Activated CD4-positive, CD25-positive, alpha-beta regulatory T cell (primary cell): Measurements from ENCODE around the gene HDAC11.
"Not testable (repeated sequence)": the region's sequence is repeated elsewhere in the genome, so short reads cannot be mapped to it uniquely, and the experiment has no call there.

Experiments used
- DNase-seq, 4 experiments: peaks; one replicate each; lab custom pipeline; 2025; lab: John Stamatoyannopoulos, UW

Gene HDAC11

GRCh38 chr3:13493867-13494441 lies 13.8 kb downstream of the HDAC11 start:
- no peak for DNase-seq

GRCh38 chr3:13494463-13495350 lies 14.6 kb downstream of the HDAC11 start:
- DNase-seq = no peak

GRCh38 chr3:13495351-13495813 lies 15.3 kb downstream of the HDAC11 start:
- DNase-seq = no peak

GRCh38 chr3:13495921-13496723 lies 16.0 kb downstream of the HDAC11 start:
- DNase-seq = peak; percentile 12 to 45 (median 36)

GRCh38 chr3:13496879-13497278 lies 16.8 kb downstream of the HDAC11 start:
- DNase-seq = no peak

- no peak for DNase-seq
Observed at GRCh38 chr3:13497386-13497785, 17.3 kb downstream of the HDAC11 start.

GRCh38 chr3:13498354-13499060 lies 18.4 kb downstream of the HDAC11 start:
- DNase-seq = no peak

- DNase-seq = not testable (repeated sequence)
Observed at GRCh38 chr3:13499246-13499645, 19.1 kb downstream of the HDAC11 start.

GRCh38 chr3:13500133-13500885 lies 20.2 kb downstream of the HDAC11 start:
- DNase-seq = no peak

GRCh38 chr3:13501056-13501455 lies 20.9 kb downstream of the HDAC11 start:
- DNase-seq = no peak

GRCh38 chr3:13501521-13501920 lies 21.4 kb downstream of the HDAC11 start:
- no peak for DNase-seq

GRCh38 chr3:13501958-13502790 lies 22.1 kb downstream of the HDAC11 start:
- no peak for DNase-seq

- no peak for DNase-seq
Observed at GRCh38 chr3:13502791-13503060, 22.6 kb downstream of the HDAC11 start.

- DNase-seq = no peak
Observed at GRCh38 chr3:13504161-13504831, 24.2 kb downstream of the HDAC11 start.

GRCh38 chr3:13505147-13506130 lies 25.3 kb downstream of the HDAC11 start:
- no peak for DNase-seq

GRCh38 chr3:13506239-13506638 lies 26.1 kb downstream of the HDAC11 start:
- DNase-seq = no peak

GRCh38 chr3:13506680-13507079 lies 26.6 kb downstream of the HDAC11 start:
- no peak for DNase-seq

- DNase-seq = no peak
Observed at GRCh38 chr3:13507247-13507569, 27.1 kb downstream of the HDAC11 start.
